ENCODE data around the gene SSTR4.
A peak's percentile ranks its signal among the peaks of the same experiment; 100 is the strongest.

SSTR4 gene

DNA sequence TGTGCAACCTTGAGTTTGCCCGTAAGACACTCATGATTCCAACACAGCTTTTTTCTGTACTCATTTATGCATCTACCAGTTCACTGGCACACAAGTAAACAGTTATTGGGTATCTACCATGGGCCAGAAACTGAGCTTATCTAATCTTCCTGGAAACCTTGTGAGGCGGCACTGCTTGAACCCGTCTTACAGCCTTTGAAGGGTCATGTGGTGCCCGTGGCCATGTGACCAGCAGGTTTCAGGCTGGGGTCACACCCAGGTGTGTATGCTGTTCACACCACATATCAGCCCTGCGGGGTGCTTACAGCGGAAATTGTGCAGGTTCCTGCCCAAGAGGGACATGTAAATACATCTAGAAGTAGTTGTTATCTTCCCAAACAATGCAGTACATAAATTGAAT, 8.3 kb downstream of the SSTR4 start:
- DNase-seq (ENCODE audit: low read depth): no peak

DNA sequence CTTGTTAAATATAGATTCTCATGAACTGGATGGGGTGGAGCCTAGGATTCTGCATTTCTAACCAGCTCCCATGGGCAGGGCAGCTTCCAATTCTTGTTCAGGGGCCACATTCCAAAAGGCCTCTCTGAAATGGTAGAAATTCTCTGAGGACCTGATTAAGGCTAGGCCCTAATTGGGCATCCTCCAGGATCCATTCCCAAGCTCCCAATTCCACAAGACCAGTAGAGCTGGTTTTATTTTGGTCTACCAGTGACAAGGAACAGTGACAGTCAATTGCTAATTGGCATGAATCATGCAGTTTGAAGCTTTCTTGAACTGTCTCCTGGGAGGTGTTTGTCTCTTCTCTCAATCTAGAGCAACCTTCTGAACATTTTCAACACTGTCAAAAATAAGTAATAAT, 11.3 kb downstream of the SSTR4 start:
- no peak for DNase-seq (ENCODE audit: low read depth)

DNA sequence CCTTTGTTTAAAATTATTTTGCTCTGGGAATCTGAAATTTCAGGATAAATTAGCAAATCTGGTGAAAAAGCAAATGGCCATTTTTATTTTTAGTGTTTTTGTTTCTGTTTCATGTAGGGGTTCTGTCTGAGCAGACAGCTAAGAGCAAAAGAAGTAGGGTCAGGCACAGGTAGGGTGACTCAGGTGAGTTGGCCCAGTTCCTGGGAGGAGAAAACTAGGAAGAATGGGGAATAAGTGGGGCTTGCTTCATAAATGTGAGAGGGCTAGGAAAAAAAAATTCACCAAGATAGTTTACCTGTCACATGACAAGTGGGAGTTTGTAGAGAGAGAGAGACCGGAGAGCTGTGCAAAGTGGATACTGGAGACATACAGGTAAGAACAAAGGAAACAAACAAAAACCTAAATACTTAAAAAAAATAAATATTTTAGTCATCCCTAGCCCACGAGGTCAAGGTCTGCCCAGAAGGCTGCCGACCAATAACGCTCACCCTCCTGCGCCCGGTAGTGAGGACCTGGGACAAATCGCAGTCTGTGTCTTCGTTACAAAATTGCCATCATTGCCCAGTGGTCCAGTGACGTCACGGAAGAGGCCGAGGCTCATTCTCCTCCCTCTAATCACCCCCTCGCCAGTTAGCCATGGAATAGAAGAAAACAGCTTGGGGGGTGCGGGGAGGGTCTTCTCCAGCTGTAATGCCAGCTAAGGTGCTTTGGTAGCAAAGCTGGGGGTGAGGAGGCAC, 12.1 kb downstream of the SSTR4 start:
- DNase-seq (ENCODE audit: low read depth): no peak

DNA sequence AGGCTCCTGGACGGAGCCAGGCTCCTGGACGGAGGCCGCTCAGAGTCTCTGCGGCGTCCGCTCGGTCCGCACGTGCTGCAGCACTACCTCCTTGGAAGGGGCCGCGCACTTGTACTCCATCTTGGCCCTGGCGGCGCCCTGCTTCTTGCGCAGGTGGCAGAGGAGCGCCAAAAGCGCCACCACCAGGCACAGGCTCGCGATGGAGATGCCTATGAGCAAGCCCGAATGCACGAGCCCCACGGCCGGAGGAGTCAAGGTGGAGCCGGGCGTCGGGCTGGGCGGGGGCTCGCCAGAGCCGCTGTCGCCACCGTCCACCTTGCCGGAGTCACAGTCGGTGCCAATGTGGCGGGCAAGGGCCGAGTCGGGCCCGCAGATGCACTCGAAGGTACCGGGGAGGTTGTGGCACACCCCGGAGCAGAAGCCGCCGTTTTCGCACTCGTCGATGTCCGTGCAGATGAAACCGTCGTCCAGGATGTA, 12.7 kb downstream of the SSTR4 start:
- no peak for DNase-seq (ENCODE audit: low read depth)

DNA sequence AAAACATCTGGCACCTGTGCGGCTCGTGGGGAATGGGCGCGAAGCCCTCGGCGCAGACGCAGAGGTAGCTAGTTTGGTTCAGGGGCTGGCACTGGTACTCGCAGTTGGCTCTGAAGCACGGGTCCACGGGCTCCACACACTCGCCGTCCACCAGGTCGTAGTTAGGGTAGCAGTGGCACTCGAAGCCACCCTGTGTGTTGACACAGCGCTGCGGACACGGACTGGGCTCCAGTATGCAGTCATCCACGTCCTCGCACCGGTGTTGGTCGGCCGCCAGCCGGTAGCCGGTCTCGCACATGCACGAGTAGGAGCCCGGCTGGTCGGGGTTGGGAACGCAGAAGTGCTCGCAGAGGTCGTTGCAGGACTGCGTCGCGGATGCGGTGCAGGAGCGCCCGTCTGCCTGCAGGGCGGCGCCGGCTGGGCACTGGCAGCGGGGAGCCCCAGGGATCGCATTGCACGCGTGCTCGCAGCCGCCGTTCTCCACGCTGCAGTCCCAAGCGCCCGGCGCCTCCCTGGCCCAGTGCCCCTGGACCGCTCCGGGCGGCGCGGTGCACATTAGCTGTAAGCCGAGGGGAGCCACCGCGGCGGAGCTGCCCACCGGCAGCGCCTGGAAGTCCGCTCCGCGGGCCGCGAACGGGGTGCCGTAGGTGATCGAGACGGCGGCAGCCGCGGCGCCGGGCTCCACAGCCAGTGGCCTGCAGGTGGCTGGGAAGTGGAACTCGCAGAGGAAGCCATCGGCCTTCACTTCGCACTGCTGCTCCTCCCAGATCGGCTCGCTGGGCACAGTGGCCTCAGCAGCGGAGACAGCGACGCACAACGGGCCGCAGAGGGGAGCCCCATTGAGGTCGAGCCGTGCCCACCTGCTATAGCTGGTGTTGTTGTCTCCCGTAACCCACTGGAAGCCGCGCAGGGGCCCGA, 13.4 kb downstream of the SSTR4 start:
- DNase-seq (ENCODE audit: low read depth): peak; percentile 42

DNA sequence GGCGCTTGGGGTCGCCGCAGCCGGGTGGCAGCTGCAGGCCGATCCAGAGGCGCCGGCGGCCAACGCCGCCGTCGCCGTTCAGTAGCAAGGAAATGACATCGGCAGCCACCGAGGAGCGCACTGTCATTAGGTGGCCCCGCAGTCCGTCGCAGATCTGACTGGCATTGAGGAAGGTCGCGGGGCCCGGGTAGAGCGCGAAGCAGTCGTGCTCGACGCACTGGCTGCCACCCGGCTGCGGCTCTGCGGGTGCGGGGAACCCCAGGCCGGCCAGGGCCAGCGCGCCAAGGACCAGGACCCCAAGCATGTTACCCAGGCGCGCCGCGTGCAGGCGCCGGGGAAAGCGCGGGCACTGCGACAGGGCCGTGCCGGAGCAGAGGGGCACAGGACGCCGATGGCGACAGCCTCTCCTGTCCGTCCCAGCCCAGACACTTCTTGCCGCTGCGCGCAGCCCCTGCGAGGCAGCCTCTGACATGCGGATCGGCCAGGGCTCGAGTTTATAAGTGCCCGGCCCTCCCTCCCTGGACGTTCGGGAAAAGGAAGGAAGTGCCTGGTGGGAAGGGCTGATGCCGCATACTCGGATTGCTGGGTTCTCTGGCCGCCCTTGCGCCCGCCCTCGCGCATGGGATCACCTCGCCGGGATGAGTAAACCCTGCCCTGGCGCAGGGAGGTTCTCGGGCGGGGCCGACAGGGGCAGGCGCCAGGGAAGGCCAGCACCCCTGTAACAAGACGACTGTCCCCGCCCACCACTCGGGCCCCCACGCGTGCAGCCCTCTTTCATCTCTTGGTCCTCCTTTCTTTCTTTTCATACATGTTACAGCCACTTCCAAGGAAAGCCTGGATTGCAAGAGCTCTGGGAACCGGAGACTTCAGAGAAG, 14.3 kb downstream of the SSTR4 start, which contains the start of gene THBD:
THBD (minus strand) TSS at position 472 of the 875 bp plus-strand sequence; CDS start at position 304, 168 bp downstream.
- no peak for DNase-seq (ENCODE audit: low read depth)

DNA sequence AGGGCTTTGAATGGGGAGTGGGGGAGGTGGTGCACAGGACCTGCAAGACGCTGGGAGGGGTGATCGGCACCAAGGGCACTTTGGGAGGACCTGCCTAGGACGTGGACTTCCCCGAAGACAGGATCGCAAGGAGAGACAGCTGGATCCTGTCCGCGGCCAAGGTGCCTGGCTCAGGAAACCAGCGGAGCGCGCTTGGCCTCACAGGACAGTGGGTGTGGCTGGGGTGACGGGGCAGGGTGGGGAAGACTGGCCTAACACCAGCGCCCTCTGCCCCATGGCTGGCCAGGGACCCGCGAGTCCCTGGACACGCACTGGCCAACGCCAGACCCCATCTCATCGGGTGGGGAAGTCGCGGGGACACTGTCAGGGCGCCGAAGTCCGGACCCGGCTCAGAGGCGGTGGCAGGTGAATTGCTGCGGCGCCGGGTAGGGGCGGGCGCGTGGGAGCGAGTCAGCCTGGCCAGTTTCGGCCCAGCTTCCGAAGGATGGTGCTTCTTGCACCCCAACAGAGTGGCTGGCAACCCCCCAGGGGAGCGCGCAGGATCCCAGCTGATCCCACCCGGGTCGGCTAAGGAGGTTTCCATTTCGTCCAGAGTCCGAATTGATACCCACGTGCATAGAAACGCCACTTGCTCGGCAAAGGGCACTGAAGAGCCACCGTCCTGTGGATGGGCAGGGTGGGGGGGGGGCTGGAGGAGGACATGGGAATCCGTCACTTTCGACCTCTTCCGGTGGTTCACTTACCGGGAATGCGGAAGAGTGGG, 15.1 kb downstream of the SSTR4 start:
- DNase-seq (ENCODE audit: low read depth): no peak

DNA sequence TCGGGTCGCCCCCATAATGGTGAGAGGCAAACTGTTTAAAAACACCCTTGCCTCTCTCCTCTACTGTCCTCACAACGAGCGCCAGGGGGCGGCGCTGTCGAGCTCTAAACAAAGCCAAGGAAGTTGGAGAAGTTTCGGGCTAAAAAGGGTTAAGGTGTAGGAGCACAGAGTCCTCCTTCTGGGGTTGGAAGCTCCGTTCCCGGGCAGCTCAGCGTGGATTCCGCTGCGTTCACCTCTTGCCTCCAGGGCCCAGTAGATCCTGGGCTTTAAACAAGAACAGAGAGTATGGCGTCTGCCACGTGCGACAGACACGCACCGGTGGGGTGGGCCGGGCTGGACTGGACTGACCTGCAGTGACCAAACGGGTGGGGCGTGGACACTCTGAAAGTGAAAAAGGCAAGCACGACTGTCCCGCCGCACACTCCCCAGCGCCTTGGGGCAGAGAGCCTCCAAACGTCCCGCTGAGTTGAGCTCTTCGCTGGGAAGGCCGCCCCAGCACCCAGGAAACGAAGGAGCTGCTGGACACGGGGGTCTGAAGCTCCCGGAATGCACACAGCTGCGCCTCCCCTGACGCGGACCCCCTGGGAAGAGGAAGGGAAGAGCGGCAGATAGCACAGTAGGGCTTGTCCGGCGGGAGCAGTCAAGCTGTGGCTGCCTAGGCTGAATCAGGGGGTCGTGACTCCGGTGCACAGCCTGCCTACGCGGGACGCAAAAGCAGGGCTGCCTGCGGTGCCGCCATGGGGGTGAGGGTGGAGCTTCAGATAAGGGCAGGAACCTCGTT, 15.9 kb downstream of the SSTR4 start:
- DNase-seq (ENCODE audit: low read depth): peak; percentile 44

DNA sequence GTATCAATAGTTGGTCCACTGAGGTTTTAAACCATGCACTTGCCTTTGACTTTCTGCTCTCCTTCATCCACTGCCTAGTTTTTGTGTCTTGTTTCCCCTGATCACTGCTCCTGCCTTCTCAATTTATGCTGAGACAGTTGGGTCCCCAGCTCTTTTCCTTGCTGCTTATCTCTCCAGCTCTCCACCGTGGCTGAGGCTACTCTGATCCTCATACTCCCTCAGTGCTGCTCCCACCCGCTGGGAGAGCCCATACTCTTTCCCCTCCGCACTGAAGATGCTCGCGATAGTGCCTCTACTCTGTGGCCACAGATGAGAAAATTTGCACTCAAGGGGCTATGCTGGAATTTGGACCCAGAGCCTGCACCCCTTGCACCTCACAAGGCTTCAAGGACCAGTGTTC, 17.8 kb downstream of the SSTR4 start:
- DNase-seq (ENCODE audit: low read depth): no peak

DNA sequence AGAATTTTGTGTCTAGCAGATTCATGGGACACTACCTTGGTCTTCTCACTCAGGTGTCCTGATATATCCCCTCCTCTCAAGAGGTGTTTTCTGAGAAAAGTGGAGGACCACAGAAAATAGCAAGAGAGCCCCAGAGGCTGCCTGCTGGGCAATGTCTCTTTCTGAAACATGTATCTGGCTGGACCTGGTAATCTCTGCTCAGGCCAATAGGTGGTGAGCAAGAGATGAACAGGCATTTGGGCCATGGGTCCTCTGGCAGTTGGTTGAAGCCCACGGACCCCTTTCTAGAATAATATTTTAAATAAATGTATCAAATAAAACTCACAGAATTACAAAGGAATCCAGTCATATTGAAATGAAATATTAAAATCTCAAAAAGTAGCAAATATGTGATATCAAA, 23.1 kb downstream of the SSTR4 start:
- no peak for DNase-seq (ENCODE audit: low read depth)

DNA sequence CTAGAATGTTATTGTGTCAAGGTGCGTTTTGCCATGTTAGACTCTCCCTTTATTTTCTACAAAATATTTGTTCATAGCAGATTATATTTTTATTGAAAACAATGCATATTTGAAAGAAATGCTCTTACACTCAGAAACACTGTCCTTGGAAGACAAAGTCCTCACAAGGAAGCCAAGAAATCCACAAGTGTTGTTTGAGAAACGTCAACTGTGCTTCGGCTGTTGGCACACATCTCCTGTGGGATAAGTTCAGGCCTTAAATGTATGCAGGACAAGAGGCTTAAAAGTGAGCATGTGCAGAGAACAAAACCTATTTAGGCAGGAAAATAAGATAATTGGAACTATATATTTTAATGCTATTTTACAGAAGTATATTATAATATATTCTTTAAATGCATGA, 23.9 kb downstream of the SSTR4 start:
- no peak for DNase-seq (ENCODE audit: low read depth)

DNA sequence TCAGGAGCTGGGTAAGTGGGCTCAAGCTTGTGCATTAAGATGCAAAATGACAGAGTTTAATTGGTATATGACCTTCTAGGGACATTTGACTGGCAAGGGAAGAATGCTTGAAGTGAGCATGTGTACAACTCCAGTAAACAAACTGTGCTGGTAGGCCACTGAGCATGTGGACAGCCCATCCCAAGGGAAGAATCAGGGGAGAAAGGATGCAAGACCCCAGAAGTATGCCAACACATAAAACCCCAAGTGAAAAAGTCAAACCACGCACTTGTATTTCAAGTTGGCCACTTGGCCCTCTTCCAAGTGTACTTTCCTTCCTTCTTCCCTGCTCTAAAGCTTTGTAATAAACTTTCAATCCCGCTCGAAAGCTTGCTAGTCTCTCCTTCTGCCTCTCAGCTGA, 24.7 kb downstream of the SSTR4 start:
- no peak for DNase-seq (ENCODE audit: low read depth)

DNA sequence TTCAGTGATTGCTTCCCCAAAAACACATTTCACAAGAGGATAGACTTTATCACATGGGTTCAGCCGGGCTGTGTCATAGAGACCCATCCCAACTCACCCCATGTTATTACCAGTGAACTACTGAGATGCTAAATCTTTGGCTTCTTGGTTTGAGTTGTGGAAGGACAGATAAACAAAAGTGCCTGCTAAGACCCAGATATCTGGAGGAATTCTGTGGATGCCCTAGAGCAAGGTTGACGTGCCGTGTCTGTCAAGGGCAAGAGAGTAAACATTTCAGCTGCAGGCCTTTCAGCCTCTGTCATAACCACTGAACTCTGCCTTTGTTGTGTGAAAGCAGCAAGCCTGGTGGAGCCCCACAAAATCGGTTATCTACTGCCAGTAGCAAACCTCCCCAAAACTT, 25.5 kb downstream of the SSTR4 start:
- DNase-seq (ENCODE audit: low read depth): no peak

DNA sequence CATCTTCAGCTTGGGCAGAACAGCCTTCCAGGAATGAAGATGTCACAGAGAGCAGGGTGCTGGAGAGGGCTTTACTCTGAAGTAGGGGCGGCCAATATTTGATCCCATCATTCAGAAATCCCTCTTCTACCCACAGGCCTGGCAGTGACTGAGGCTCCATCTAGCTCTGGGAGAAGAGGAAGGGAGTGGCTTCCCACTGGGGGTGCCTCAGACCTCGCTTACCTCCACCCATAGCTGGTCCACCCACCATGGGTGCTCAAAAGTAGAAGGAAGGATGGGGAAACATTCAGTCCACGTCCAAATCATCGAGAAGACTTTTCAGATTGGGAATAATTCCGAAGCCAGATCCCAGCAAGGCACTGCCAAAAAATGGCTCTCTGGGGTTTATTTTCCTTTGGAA, 26.1 kb downstream of the SSTR4 start:
- DNase-seq (ENCODE audit: low read depth): no peak

DNA sequence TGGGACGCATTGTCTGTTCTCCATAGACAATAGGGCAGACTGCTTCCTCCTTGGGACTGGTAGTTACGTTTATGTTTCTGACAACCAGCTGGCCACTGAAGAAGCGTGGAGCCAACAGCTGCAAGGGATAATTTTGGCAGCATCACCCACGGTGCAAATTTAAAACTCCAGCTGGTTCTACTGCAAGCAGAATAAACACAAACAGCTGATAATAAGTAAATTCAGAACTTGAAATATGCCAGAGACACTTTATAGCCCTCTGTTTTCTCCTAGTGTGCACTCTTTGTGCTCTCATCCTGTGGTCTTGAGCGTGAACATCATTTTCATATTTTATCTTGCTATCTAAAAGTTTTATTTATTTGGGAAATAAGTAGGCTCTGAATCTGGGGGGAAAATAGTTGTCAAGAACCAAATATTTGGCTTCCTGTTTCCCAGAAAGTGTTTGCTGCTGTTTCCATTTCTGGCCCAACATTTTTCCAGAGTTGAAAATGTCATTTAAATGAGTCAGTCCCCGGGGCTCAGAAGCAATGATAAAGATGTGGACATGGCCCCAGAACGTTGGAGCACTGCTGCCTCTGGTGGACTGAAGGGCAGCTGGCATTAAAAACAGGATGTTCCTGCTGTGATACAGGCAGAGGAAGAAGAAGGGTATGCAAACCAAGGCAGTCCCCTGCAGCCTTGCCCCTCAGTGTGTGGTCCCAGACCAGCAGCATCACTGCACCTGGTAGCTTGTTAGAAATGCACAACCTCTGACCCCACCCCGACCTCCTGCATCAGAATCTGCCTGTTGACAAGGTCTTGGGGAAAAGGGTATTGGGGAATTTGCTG, 26.8 kb downstream of the SSTR4 start:
- no peak for DNase-seq (ENCODE audit: low read depth)

DNA sequence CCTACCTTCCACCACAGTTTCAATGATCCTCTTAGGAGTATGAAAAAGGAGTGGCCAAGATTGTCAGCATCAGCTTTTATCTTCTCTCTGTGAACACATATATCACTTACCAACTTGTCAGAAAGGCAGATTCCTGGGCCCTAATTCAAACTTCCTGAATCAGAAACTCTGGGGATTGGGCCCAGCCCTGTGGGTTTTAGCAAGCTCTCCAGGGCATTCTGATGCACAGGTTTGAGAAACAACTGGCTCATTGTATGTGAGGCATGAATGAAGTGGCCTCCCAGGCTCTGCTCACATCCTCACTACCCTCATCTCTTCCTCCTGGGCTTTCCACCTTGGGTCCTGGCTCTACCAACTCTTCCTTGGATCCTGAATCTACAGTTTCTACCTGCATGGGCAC, 27.5 kb downstream of the SSTR4 start:
- DNase-seq (ENCODE audit: low read depth): no peak

DNA sequence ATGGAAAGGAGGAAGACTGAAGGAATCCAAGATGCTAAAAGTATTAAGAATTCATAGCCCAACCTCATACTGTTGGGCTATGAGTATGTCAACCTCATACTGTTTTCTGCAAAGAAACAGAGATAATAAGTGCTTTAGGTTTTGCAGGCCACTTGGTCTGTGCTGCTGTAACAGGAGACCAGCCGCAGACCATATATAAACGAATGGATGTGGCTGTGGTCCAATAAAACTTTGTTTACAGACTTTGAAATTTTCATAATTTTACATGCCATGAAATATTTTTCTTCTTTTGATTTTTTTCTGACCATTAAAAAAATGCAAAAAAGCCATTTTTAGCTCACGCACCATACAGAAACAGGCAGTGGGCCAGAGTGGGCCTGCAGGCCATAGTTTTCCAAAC, 28.1 kb downstream of the SSTR4 start:
- no peak for DNase-seq (ENCODE audit: low read depth)

DNA sequence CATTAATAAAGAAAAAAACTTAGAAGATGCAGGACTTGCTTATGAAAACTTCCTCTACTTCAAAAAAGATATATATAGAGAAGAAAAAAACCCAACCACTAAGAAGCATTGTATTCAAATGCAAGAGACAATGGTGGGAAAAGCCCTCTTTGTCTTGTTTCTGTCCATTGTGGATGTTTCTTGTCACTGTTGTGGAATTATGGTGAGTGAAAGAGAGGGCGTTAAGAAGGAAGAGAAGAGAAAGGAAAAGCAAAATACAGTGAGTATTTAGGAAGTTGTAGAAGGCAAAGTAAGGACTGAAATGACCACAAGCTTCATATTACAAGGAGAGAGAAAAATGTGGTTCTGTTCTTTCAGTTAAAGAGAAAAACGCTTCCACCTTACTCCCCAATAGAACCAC, 28.5 kb downstream of the SSTR4 start:
- DNase-seq (ENCODE audit: low read depth): no peak
